Esophagus muscularis mucosa (tissue), 4 donors: ENCODE measurements around the gene ZNF740.

ENCODE experiments used
- CTCF ChIP-seq, 3 experiments: fragments of 200-600 bp in 2 of 3; fragments of 450-650 bp in 1 of 3; sonication (generic) in 2 of 3; IDR thresholded peaks; one replicate each; pipeline ENCODE4 v1.5.1; 2017 to 2019; ENCODE audit warnings: antibody characterized with exemption in 3 of 3, mild to moderate bottlenecking in 2 of 3, moderate library complexity in 1 of 3
- EP300 ChIP-seq: sonication (generic); formaldehyde crosslinking; IDR thresholded peaks from one replicate; pipeline ENCODE4 v1.6.1; 2017; ENCODE audit warnings: antibody characterized with exemption
- POLR2AphosphoS5 ChIP-seq, 2 donors: sonication (generic); formaldehyde crosslinking; IDR thresholded peaks; one replicate each; pipeline ENCODE4 v1.6.1; 2017; ENCODE audit warnings: antibody characterized with exemption in 2 of 2

GRCh38 chr12:53191096-53191884, 10.8 kb downstream of the ZNF740 start:
- TF ChIP-seq CTCF (IDR thresholded peaks at IDR 0.05): no peak
- no peak for TF ChIP-seq EP300
- no peak for TF ChIP-seq POLR2AphosphoS5 (IDR thresholded peaks at IDR 0.05)
